ENCODE data around the gene NSRP1. TPM values are rescaled to one million over a fixed set of nuclear protein-coding genes. Genes with fewer than 3 reads are reported as not detected.

NSRP1 gene
- polyA plus RNA-seq, 1 donor from 2014 or later = 8.6 TPM

GRCh38 chr17:30219315-30219714 lies 102.7 kb downstream of the NSRP1 start:
- Histone ChIP-seq H3K27me3 (ENCODE audit: insufficient read depth, low read depth, low read length) (no peaks in the 10 kb centered on the region), H3K4me2 (ENCODE audit: low read length) (no peak overlapping the region), H3K79me2 (replicated peaks; ENCODE audit: insufficient read depth, low read length) (no peaks in the 10 kb centered on the region), H4K20me1 (ENCODE audit: insufficient read depth) (no peaks in the 10 kb centered on the region), H3F3A (ENCODE audit: insufficient read depth, low read length, poor library complexity, severe bottlenecking) (no peaks in the 10 kb centered on the region), H2AFZ (ENCODE audit: low read depth, low read length) (no peak overlapping the region), H3K36me3 (ENCODE audit: insufficient read depth, low read length) (no peaks in the 10 kb centered on the region), H3K9me2 (ENCODE audit: insufficient read depth, low read length) (no peaks in the 10 kb centered on the region), H3K9me3 (ENCODE audit: low read length) (no peaks in the 10 kb centered on the region), H3K27ac (ENCODE audit: low read length) (no peak overlapping the region), H3K4me3 (ENCODE audit: low read length) (no peak overlapping the region), H3K9ac (ENCODE audit: low read length) (no peak overlapping the region)
- TF ChIP-seq TAF1 (IDR thresholded peaks at IDR 0.05; ENCODE audit: low read depth) (no peak), EZH2 (IDR thresholded peaks at IDR 0.05; ENCODE audit: borderline replicate concordance, insufficient read depth, low read length, poor library complexity, severe bottlenecking) (no peak), SMC3 (conservative IDR thresholded peaks at IDR 0.05; ENCODE audit: poor library complexity) (no peak), CTCF (IDR thresholded peaks at IDR 0.05; ENCODE audit: poor library complexity, severe bottlenecking) (no peak), POLR2AphosphoS5 (IDR thresholded peaks at IDR 0.05) (no peak), RAD21 (conservative IDR thresholded peaks at IDR 0.05) (no peak)

GRCh38 chr17:30219833-30220232 lies 103.2 kb downstream of the NSRP1 start:
- H3K9ac ChIP-seq (ENCODE audit: low read length) = no peak overlapping the region
- H3K36me3 ChIP-seq (ENCODE audit: insufficient read depth, low read length) = no peaks in the 10 kb centered on the region
- H3K27ac ChIP-seq (ENCODE audit: low read length) = no peak overlapping the region
- no peak overlapping the region for H3K4me2 ChIP-seq (ENCODE audit: low read length)
- TF ChIP-seq EP300 (conservative IDR thresholded peaks at IDR 0.05; ENCODE audit: poor library complexity, severe bottlenecking) (no peak), EZH2 (IDR thresholded peaks at IDR 0.05; ENCODE audit: borderline replicate concordance, insufficient read depth, low read length, poor library complexity, severe bottlenecking) (no peak), REST (IDR thresholded peaks at IDR 0.05; ENCODE audit: borderline replicate concordance) (no peak), TAF1 (IDR thresholded peaks at IDR 0.05; ENCODE audit: low read depth) (no peak), CTCF (IDR thresholded peaks at IDR 0.05; ENCODE audit: poor library complexity, severe bottlenecking) (no peak), MXI1 (conservative IDR thresholded peaks at IDR 0.05; ENCODE audit: poor library complexity, severe bottlenecking) (no peak), POLR2AphosphoS5 (IDR thresholded peaks at IDR 0.05) (no peak), SMC3 (conservative IDR thresholded peaks at IDR 0.05; ENCODE audit: poor library complexity) (no peak), RAD21 (conservative IDR thresholded peaks at IDR 0.05) (no peak)
- H3K79me2 ChIP-seq (replicated peaks; ENCODE audit: insufficient read depth, low read length) = no peaks in the 10 kb centered on the region
- H3K4me3 ChIP-seq (ENCODE audit: low read length) = no peak overlapping the region
- no peak overlapping the region for H2AFZ ChIP-seq (ENCODE audit: low read depth, low read length)
- H3K9me3 ChIP-seq (ENCODE audit: low read length) = no peaks in the 10 kb centered on the region
- H3F3A ChIP-seq (ENCODE audit: insufficient read depth, low read length, poor library complexity, severe bottlenecking) = no peaks in the 10 kb centered on the region
- no peaks in the 10 kb centered on the region for H4K20me1 ChIP-seq (ENCODE audit: insufficient read depth)
- H3K27me3 ChIP-seq (ENCODE audit: insufficient read depth, low read depth, low read length) = no peaks in the 10 kb centered on the region
- H3K9me2 ChIP-seq (ENCODE audit: insufficient read depth, low read length) = no peaks in the 10 kb centered on the region

All from neural cell (in vitro differentiated cells).